Lung microvascular endothelial cell (primary cell): ENCODE measurements around the gene ASTL. TPM values are rescaled to one million over a fixed set of nuclear protein-coding genes. Genes with fewer than 3 reads are reported as not detected.

Experiments used
- DNase-seq, 2 donors: peaks; one replicate each; pipeline versions ENCODE4 v3.0.0 to v3.0.0-alpha.2; 2010; ENCODE audit warnings: low read depth in 2 of 2
- total RNA-seq: library from RNA; depleted of rRNA; stranded (reverse); fragments of >200 nt; gene quantifications from 2 replicates; pipeline ENCODE4 v1.2.1, GENCODE V29; 2014

ASTL gene
- total RNA-seq, 1 donor from 2014 or later = not detected

DNA sequence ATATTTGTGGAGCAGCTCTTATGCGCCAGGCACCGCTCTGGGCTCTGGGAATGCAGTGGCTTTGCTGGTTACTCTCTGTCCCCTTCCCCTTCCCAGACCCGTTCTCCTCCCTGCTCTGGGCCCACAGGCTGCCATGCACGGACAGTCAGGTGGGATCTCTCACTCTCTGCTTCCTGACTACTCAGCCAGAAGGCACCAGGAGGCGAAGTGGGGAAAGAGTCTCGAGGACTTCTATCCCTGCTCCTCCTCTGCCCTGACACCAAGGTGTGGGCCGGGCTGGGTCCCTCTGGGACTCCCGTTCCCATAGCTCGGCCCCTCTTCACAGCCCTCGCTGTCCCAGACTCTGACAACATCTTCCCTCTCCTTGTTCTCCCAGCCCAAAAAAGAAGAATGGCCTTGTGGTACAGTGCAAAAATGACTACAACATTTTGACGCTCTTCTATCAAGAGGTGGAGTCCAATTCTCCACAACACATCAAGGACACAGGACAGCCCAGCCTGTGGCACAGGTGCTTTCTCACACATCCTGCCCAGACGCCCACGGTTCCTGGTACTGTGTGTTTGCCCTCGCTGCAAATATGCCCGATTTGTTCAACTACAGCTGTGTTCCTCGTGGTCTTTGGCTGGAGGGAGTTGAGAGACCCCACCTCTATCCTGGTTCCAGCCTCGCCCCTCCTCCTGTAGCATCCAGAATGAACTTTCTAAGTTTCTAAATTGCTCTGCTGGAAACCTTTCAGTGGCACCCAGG lies 21.0 kb upstream of the ASTL start:
- DNase-seq = no peak

DNA sequence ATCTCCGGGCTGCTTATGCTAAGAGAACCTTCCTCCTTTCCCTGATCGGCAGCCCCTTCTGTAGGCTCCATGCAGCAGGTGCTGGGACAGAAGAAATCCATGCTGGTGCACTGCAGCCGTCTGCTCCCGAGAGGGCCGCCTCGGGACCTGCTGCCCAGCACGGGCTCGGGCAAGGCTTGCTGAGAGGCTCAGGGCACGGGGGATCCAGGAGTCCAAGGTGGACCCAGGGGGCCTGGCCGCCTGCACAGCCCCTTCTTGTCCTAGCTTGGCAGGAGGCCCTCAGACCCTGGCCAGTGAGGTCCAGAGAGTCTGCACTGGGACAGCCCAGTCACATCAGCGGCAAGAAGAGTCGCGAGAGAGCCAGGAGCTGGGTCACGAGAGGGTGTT lies 20.2 kb upstream of the ASTL start:
- DNase-seq = no peak

DNA sequence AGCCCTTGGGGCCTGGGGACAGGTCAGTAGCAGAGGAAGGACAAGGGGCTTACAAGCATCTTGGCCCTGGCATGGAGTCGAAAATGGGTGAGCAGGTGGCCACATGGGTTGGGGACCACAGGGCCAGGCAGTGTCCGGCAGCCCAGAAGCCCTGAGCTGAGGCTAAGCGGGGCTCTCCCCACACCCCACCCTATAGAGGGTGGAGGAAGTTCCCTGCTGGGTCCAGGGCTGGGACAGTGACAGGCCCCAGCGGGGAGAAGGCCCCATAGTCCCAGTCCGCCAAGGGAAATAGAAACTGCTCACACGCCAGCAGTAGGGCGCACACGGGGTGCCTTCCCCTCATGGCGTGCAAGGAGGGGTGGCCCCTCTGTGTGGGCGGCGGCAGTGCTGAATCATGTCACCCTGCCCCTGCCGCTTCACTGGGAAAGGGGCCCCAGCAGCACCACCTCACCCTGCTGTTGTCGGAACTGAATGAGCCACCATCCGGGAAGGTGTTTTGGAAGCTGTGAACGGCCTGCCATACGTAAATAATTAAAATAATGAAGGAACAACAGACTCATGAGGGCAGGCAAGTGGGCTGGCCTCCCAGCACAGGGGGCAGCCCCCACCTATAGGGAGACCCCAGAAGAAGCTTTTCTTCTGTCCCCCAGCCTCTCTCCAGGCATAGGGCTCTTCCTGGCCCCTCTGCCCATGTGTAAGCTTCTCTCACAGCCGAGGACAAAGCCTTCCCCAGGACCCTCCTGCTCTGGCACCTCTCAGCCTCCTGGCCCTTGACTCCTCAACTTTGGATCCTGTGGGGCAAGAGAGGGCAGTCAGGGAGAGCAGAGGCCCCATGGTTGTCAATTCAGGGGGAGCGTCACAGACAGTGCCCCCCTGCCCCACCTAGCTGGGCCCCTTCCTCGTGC lies 19.6 kb upstream of the ASTL start:
- no peak for DNase-seq

DNA sequence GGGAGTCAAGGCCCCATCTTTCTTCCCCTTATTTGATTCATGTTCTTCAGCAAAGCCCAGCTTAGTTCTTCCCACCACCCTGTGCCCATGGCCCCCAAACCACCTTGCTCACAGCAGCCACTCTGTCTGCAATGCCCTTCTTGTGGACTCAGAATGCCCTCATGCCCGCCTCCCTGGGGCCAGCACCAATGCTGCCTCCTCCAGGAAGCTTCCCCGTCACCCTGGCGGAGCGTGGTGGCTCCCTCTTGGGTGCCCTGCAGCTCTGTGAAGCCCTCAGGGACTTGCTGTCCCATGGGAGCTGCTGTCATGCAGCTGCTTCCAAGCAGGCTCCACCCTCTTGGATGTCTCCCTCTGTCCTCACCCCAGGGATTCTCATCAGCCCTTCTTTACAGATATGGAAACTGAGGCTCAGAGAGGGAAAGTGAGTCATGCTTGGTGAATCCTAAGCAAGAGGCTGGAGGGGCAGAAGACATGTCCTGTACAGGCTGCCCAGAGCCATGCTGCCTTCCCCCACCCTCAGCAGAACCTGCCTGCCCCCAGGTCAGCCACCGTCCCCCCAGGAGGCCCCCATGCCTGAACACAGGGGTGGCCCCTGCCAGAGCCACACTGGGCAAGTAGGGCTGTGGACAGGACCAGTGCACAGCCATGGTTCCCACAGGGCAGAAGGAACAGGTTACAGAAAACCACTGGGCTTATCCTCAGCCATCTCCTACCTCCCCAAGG lies 18.8 kb upstream of the ASTL start:
- no peak for DNase-seq

DNA sequence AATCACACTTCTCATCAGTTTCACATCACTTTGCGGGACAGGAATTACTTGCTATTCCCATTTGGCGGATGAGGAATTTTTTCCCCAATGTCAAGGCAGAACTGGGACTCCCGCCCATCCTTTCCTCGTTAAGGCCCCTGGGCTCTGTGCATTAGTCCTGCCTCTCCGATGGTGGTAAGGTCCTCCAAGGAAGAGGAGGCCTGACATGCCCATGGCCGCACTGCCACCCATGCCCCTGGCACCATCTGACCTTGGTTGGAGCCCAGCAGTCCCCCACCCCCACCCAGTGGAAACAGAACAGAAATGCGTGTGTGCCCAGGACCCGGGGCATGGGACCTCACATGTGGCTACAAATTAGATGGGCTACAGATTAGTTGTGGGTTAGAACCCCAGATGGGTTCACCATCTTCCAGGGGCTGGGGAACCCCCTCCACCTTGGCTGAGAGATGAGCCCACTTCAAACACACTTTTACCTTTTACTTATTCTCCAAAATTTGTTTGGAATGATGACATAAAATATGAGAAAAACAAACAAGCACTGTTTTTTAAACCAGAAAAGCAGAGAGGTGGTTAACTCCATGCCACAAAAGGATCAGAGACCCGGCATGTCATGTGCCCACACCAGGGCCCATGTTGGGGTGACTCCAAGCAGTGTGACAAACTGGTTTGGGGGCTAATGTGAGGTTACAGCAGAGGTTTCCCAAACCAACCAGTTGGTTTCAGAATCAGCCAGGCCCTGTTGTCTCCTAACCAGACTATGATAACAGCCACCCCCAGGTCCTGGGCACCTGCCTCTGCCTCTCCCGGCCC lies 17.9 kb upstream of the ASTL start:
- DNase-seq = no peak

DNA sequence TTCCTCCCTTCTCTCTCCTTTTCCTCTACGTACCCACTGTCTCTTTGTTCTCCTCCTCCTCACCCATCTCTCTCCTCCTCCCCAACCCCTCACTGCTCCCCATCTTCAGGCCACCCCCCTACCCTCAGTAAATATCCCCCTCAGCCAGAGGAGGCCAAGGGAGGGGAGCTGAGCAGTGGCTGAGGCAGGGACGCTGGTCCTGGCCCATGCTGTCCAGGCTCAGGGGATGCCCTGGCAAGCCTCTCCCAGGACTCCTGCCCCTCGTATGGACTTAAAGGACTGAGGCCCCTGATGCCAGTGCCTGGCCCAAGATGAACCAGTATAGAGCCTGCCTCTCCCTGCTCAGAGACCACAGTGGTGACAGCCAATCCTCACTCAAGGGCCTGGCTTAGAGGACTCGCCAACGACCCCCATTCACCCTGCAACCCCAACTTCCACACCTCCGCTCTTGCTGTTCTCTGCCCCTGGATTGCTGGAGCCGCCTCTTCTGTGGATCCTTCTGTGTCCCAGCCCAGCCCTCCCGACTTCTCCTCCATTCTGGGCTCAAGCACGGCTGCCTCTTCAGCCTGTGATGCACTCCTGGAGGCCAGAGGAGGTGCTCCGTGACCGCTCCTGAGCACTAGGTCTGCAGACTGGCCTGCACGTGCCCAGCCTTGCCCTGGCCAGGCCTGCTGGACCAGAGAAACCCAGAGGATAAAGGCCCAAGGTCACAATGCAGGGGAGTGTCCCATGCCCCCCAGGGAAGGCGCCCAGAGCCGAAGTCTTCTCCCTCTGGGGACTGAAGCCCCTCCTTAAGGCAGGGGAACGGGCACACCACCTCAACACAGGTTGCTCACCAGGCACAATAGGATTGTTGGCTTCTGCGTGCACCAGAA lies 16.4 kb upstream of the ASTL start:
- DNase-seq = no peak

DNA sequence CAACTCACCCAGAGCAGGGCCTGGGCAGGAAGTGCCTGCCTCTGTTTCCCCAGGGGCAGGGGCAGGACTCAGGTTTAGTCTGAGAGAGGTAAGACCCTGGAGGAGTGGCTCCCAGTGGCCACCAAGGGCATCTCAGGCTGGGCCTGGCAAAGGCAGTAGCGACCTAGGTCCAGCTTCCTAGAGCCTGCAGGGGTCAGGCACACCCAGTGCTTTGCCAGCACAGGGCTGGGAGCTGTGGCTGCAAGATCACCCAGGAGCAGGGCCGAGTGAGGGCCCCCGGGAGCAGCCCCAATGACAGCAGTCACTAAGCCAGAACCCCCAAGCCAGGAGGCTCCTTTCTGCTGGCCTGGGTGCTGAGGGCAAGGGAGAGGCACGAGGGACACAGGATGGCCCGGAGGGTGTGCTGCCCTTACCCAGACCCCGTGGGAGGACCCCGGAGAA lies 15.7 kb upstream of the ASTL start:
- no peak for DNase-seq

DNA sequence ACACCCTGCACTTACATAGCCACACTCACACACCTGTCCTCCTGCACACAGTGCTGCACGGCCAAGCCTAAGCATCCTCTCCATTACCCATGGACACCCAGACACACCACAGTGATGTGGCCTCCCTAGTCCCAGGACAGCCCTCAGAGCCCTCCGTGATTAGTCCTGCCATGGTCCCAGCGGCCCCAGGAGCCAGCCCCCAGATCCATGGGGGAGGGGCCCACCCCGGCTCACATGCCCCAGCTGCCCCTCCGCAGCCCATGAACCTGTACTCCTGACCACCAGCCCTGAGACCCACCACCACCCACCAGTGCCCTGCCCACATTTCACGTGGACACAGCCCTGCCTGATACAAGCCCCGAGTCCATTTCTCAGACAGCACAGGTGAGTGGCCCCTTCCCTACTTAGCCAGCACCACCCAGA lies 15.0 kb upstream of the ASTL start:
- DNase-seq = no peak

DNA sequence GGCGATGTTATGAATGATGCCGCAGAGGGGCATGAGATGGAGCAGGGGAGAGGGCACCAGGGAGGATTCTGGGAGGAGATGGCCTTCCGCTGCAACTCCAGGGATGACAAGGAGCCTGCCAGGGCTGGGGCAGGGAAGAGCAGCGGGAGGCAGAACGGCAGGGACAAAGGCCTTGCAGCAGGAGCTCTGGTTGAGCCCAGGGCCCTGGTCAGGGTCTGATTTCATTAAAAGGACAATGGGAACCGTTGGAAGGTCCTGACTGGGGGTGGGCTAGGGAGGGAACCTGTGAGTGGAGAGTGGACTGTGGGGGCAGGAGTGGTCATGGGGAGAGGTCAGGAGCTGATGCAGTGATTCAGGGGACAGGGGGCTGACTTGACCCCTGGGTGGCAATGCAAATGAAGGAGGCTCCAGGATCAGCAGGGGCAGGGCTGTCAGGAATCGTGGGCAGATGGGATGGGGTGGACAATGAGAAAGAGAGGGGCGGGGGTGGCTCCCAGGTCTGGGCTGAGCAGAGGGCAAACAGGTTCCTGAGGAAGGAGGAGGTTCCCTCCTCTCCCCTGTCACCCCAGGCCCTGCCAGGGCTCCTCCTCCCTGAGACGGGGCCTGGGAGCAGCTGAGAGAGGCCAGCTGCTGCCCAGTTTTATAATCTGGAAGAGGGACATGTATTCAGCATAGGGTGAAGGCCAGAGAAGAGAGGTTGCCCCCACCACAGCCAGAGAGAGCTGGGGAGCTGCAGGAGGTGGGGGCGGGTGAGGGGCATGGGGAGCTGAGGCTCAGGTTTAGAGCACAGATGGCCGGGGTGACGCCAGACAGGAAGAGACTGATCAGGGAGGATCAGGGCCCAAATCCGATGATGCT lies 14.2 kb upstream of the ASTL start:
- DNase-seq = no peak

DNA sequence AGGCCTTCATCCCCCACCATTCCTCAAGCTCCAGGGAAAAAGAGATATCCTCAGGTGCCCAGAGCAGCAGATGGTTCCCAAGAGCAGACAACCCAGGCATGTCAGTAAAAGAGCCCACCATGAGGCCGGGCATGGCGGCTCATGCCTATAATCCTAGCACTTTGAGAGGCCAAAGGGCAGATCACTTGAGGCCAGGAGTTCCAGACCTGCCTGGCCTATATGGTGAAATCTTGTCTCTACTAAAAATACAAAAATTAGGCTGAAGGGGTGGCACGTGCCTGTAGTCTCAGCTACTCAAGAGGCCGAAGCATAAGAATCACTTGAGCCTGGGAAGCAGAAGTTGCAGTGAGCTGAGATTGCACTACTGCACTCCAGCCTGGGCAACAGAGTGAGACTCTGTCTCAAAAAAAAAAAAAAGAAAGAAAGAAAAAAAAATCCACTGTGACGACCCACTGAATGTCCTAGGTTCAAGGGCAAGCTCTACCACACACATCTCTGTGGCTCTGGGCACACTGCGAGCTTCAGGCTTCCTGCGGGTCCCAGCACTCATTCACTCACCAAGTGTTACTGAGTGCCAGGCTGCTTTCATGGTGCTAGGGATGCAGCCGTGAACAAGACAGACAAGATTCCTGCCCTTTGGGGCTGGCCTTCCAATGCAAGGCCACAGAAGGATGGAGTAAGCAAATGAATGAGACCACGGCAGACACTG lies 13.4 kb upstream of the ASTL start:
- no peak for DNase-seq

DNA sequence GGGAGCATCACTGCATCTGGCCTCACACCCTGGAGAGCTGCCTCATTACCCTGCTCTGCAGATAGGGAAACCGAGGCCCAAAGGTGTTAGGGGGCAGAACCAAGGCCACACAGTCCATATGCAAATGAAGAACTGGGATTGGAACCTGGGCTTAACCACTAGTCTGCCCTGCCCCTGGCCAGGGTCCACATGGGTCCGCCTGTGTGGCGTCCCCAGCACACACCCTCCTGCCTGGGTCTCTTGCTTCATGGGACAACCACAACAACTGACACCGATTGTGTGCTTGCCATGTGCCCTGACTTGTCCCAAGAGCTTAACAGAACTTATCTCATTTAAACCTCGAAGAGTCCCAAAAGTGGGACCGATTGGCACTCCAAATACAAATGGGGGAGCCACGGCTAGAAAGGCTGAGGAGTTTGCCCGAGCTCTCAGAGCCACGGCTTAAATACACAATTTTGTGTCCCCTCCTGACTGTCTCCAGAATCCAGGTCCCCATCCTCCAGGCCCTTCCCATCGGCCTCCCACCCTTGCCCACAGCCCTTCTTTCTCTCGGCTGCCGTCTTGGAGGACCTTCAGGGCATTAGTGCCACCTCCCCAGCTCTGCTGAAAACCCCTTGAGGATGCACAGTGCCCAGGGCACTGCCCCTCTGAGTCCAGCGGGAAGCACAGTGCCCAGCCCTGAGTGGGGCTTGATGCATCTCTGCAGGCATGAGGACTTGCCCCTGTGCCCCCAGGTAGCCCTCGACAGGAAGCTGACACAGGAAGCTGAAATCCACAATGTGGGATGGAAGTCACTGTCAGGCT lies 12.7 kb upstream of the ASTL start:
- no peak for DNase-seq

DNA sequence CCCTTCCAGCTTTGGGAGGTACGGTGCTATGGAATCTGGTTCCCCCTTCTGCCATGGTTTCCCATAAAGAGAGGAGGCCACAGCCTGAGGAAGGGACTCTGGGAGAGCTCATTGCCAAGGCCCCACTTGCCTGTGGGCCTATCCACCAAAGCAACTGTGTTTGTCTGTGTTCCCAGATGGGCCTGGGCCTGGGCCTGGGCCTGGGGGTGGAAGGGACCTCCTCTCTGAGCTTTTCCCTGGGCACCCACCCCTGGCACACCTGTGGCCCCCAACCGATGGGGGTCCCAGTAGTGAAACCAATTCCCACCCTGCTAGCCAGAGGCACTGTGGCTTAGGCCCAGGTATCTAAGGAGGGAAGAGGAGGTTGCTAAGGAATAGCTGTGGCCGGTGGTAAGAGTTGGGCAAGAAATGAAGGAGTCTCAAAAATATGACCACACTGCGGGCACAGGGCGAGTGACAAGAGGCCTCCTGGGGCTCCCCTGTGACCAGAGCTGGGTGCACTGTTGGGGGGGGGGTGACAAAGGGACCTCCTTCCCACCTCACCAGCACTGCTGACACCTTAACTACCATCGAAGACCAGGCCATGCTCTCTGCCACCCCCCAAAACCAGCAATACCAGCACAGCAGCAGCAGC lies 11.8 kb upstream of the ASTL start:
- no peak for DNase-seq

DNA sequence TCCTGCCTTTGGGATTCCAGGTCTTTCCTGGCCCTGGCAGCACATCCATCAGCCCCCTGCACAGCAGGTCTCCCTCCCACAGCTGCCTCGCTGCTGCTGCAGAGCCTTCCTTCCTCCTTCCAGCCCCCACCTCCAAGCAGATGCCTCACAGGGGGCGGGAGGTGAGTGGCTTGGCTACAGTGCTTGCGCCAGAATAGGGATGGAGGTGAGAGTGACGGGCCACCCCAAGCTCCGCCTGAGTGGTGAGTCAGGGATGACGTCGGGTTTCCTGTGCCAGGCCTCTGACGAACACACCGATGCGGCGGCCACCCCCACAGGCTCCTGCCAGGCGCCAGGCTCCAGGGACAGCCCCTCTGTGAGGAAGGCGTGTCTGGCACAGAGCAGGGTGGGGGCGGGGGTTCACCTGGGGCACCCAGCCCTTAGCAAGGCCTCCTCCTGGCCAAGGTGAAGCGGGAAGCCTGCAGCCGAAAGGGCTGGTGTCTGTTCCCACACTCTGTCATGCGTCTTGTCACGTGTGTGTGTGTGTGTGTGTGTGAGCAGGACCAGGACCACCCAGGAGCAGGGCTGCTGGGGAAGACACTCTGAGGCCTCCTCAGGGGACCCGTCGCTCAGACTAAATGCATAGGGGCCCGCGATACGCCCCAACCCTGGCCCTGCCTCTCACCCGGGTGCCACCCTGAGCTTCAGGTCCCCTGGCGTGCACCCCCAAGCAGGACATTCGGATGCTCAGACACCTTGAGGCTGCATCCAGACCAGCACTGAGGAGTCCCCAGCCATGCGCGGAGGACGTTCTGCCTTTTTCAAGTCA lies 10.3 kb upstream of the ASTL start:
- peak; percentile 84 to 94 for DNase-seq

DNA sequence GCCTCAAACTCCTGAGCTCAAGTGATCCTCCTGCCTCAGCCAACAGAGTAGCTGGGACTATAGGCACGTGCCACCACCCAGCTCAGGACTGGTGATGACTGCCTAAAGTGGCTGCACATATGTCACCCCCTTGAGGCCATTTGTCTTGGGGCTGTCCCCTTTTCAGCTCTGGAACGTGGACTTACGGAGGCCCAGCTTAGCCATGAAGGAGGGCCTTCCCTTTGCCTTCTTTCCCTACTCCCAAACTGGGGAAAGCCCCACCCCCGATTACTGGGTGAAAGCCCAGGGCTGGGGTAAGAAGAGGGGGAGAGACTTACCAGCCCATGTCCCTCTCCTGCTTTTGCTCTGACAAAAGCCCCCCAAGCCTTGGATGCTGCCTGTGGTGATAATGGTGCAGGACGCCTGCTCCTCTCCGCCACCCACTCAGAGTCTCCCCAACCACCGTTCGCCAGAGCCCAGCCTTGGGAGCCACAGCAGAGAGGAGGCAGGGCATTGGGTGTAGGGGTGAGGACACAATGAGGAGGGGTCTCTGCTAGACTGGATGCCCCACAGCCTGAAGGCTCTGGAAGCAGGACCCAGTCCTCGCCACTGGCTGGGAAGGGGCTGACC lies 9.4 kb upstream of the ASTL start:
- no peak for DNase-seq

DNA sequence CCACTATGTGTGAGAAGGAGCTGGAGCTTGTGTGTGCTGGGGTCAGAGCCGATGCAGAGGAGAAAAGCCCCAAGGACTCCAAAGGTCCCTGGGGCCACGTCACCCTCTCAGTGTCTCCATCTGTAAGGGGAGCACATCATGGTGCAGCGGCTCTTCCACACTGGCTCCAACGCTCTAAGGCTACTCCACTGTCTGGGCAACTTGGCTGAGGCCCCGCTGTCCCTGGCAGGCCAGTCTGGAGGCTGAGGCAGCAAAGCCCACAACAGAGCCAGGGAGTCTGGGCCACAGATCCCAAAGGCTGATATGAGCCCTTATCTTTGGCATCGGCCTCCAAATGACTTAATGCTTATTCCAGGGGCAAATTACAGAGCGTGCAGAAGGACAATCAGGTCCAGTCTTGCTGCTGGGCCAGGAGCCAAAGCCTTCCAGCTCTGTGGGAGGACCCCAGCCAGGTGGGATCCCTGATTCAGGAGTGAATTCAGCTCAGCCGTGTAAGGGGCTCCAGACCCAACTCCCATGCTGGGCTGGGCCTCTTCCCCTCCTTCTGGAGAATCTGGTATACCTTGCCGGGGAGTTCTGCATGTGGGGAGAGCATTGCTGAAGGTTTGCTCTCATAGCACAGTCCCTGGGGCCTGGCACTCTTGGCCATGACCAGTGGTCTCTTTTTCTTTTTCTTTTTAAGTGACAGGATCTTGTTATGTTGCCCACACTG lies 8.7 kb upstream of the ASTL start:
- no peak for DNase-seq
